Ureter (tissue), 1 donor: ENCODE data around the gene CACNA1H. TPM values are rescaled to one million over a fixed set of nuclear protein-coding genes. Genes with fewer than 3 reads are reported as not detected.

ENCODE experiments used
- DNase-seq: peaks from one replicate; pipeline ENCODE4 v3.0.0-alpha.2; 2020; ENCODE audit warnings: low spot score
- total RNA-seq: library from RNA; stranded (reverse); gene quantifications from one replicate; pipeline ENCODE4 v1.2.4, GENCODE V29; 2023
- donor health status: DM: yes; HTN: yes; CAD: no.

Gene CACNA1H
- total RNA-seq, 1 donor from 2014 or later, result 24.4 TPM

DNA sequence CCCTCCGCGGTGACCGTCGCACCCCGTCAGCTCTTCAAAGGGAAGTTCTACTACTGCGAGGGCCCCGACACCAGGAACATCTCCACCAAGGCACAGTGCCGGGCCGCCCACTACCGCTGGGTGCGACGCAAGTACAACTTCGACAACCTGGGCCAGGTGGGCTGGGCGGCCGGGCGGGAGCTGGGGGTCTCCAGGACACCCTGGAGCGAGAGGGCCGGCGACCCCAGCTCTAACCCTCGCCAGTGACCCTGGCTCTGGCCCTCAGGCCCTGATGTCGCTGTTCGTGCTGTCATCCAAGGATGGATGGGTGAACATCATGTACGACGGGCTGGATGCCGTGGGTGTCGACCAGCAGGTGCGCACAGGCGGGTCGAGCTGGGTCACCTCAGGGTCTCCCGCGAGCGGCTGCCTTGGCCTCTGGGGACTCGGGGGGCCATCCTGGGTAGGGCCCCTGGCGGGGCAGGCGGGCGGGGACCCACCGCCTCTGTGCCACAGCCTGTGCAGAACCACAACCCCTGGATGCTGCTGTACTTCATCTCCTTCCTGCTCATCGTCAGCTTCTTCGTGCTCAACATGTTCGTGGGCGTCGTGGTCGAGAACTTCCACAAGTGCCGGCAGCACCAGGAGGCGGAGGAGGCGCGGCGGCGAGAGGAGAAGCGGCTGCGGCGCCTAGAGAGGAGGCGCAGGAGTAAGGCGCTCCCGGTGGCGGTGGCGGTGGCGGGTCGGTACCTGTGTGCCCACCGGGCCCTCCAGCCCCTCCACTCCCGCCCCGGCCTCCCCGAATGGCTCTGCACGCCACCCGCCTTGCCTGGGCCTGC lies 58.8 kb downstream of the CACNA1H start:
- no peak for DNase-seq

DNA sequence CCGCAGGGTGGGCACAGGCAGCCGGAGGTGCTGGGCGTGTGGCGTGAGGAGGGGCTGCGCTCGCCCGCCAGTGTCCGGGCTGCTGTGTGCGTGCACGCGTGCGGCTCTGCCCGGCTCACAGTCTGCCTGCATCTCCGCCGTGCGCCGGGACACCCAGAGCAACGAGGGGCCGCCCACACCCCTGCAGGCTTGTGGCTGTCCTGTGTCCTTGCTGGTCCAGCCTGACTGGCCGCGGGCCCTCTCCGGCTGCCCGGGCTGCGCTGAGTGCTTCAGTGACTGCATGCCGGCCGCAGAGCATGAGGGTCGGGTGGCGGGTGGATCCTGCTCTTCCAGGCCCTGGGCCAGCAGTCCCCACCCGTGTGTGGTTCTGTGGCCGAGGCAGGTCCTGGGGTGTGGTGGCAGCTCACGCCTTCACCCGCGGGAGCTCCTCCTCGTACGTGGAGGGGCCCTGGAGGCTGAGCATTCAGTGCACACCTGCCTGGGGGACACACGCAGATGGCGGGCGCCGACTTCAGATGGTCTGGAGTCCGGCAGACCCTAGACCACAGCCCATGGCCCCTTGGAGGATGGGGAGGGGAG lies 59.8 kb downstream of the CACNA1H start:
- DNase-seq, result no peak

GRCh38 chr16:1213231-1213630 lies 60.3 kb downstream of the CACNA1H start:
- DNase-seq, result no peak

- DNase-seq, result no peak
Measured at GRCh38 chr16:1213796-1214372, 61.0 kb downstream of the CACNA1H start.

GRCh38 chr16:1214719-1215118 lies 61.8 kb downstream of the CACNA1H start:
- no peak for DNase-seq

- DNase-seq, result no peak
Measured at GRCh38 chr16:1215574-1216295, 62.8 kb downstream of the CACNA1H start.

- no peak for DNase-seq
Measured at GRCh38 chr16:1216296-1216619, 63.4 kb downstream of the CACNA1H start.

DNA sequence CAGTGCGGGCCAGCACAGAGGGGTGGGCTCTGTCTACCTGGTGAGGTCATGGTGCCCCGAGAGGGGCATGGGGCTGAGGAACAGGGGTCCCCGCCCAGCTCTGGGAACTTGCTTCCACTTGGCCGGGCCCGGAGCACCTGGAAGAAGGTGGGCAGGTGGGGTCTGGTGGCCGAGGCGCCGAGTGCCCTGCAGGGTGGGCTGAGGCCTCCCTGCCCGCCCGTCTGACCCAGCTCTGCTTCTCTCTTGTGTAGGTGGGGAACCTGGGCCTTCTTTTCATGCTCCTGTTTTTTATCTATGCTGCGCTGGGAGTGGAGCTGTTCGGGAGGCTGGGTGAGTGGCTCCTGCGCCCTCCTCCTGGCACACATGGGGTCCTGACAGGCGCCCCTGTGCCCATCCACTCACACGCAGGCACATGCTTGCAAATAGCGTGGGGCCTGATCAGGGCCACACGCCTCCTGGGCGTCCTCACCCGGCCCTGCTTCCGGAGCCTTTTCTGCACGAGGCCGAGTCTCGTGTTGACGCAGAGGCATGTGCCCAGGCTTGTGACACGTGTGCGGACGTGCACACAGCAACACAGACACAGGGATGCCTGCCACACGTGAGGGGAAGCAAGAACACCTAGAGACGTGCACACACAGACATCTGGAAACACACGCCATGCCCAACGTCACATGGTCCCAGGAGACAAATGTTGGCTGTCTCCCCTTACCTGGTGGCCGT lies 63.9 kb downstream of the CACNA1H start:
- DNase-seq, result no peak

GRCh38 chr16:1217526-1217925 lies 64.6 kb downstream of the CACNA1H start:
- DNase-seq, result no peak

GRCh38 chr16:1218061-1218929 lies 65.4 kb downstream of the CACNA1H start:
- no peak for DNase-seq

DNA sequence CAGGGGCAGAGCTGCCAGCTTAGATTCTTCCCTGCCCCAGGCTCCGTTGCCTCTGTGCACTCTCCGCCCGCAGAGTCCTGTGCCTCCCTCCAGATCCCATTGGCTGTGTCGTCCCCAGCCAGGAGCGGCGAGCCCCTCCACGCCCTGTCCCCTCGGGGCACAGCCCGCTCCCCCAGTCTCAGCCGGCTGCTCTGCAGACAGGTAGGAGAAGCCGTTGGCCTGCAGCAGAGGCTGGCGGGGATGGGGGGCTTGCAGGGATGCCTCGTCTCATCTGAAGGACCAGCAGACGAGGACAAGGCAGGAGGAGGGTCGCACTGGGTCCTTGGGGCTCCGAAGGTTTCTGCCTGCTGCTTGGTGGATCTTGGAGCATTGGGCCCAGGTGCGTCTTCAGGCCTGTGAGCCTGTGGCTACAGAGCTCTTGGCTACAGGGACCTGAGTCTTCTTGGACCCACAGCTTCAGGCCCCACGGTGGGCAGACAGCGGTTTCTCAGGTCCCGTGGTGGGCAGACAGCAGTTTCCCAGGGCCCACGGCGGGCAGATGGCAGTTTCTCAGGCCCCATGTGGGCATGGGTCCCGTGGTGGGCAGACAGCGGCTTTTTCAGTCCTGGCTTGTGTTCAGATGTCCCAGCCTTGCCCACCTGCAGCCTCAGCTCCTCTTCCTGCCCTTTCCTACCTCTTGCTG lies 66.2 kb downstream of the CACNA1H start:
- no peak for DNase-seq

DNA sequence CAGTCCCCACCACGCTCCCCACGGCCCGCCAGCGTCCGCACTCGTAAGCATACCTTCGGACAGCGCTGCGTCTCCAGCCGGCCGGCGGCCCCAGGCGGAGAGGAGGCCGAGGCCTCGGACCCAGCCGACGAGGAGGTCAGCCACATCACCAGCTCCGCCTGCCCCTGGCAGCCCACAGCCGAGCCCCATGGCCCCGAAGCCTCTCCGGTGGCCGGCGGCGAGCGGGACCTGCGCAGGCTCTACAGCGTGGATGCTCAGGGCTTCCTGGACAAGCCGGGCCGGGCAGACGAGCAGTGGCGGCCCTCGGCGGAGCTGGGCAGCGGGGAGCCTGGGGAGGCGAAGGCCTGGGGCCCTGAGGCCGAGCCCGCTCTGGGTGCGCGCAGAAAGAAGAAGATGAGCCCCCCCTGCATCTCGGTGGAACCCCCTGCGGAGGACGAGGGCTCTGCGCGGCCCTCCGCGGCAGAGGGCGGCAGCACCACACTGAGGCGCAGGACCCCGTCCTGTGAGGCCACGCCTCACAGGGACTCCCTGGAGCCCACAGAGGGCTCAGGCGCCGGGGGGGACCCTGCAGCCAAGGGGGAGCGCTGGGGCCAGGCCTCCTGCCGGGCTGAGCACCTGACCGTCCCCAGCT lies 67.3 kb downstream of the CACNA1H start:
- DNase-seq, result no peak

DNA sequence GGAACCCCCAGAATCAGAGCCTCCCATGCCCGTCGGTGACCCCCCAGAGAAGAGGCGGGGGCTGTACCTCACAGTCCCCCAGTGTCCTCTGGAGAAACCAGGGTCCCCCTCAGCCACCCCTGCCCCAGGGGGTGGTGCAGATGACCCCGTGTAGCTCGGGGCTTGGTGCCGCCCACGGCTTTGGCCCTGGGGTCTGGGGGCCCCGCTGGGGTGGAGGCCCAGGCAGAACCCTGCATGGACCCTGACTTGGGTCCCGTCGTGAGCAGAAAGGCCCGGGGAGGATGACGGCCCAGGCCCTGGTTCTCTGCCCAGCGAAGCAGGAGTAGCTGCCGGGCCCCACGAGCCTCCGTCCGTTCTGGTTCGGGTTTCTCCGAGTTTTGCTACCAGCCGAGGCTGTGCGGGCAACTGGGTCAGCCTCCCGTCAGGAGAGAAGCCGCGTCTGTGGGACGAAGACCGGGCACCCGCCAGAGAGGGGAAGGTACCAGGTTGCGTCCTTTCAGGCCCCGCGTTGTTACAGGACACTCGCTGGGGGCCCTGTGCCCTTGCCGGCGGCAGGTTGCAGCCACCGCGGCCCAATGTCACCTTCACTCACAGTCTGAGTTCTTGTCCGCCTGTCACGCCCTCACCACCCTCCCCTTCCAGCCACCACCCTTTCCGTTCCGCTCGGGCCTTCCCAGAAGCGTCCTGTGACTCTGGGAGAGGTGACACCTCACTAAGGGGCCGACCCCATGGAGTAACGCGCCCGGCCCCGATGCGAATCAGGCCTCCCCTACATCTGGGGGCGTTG lies 68.1 kb downstream of the CACNA1H start:
- no peak for DNase-seq

DNA sequence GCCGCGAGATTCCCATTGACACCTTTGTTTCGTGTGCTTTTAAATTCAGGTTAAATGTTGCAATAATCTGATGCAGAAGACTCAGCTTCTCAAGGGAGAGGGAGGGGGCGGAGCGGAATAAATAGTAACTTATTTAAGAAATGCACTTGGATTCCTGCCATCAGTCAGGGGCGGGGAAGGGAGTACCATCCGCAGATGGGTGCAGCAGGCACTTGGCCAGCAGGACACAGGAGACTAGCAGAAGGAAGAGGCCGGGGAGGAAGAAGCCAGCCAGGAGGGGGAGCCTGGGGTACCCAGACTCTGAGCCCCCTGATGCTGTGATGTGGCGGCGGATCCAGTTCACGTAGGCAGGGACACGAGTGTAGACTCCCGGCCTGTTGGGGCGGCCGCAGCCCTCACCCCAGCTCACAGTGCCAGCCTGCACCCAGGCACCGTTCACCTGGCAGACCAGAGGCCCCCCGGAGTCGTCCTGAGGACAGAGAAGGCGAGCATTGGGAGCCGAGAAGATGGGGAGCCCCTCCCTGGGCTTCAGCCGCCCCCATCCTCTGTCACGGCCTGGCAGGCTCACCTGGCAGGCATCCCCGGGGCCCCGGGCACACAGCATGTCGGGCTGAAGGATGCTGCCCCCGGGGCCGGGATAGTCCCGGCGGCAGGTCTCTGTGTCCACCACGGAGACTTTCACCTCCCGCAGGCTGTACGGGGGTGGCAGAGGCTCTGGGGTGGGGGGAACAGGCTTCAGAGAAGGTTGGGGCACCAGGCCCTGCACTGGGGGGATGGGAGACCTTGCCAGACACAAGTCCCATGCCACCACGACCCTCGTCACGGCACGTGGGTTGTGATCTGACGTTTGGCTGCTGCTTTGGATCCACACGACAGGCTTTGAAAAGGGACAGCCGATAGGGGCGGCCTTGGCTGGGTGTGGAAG lies 69.0 kb downstream of the CACNA1H start:
- DNase-seq, result no peak

- no peak for DNase-seq
Measured at GRCh38 chr16:1222553-1223354, 69.8 kb downstream of the CACNA1H start.

- no peak for DNase-seq
Measured at GRCh38 chr16:1223355-1224214, 70.7 kb downstream of the CACNA1H start.
